IPS-15b (cell line): Measurements from ENCODE around the gene TOMM34.

Experiments used
- H3K27me3 ChIP-seq: one replicate; pipeline ENCODE4 v1.6.1; 2013; ENCODE audit warnings: low read length; ENCODE audit not compliant: control insufficient read depth, insufficient read depth
- H3K36me3 ChIP-seq: one replicate; pipeline ENCODE4 v1.6.1; 2013; ENCODE audit warnings: low read length; ENCODE audit not compliant: control insufficient read depth, insufficient read depth
- H3K4me1 ChIP-seq: one replicate; pipeline ENCODE4 v1.6.1; 2013; ENCODE audit warnings: mild to moderate bottlenecking, low read length; ENCODE audit not compliant: control insufficient read depth, insufficient read depth
- H3K4me3 ChIP-seq: one replicate; pipeline ENCODE4 v1.5.1; 2013; ENCODE audit warnings: low read depth, low read length
- H3K9ac ChIP-seq: one replicate; pipeline ENCODE4 v1.6.1; 2013; ENCODE audit warnings: low read depth, mild to moderate bottlenecking, low read length
- H3K9me3 ChIP-seq: one replicate; pipeline ENCODE4 v1.6.1; 2013; ENCODE audit warnings: mild to moderate bottlenecking, low read length; ENCODE audit not compliant: control insufficient read depth, insufficient read depth

TOMM34 gene

GRCh38 chr20:44960103-44960852, at the start of gene TOMM34:
TSS of gene TOMM34 (minus strand) at chr20:44960397. CDS start at chr20:44960333, 64 bp downstream.
- Histone ChIP-seq H3K4me3 (peak within 1 kb of the TSS; percentile 63), H3K36me3 (peaks cover 3% of the 10 kb centered on the region), H3K9ac (peak within 1 kb of the TSS; percentile 49), H3K9me3 (no peaks in the 10 kb centered on the region), H3K27me3 (peaks cover 52% of the 10 kb centered on the region), H3K4me1 (peaks cover 9% of the 10 kb centered on the region)

GRCh38 chr20:45008521-45009049, 48.4 kb upstream of the TOMM34 start:
- H3K4me3 ChIP-seq, result no peak overlapping the region
- no peak overlapping the region for H3K9ac ChIP-seq
- H3K4me1 ChIP-seq, result no peaks in the 10 kb centered on the region
- H3K36me3 ChIP-seq, result peaks cover 3% of the 10 kb centered on the region
- no peaks in the 10 kb centered on the region for H3K27me3 ChIP-seq
- H3K9me3 ChIP-seq, result no peaks in the 10 kb centered on the region

- Histone ChIP-seq H3K36me3 (peaks cover 11% of the 10 kb centered on the region), H3K9ac (no peak overlapping the region), H3K4me1 (peaks cover 2% of the 10 kb centered on the region), H3K4me3 (no peak overlapping the region), H3K27me3 (no peaks in the 10 kb centered on the region), H3K9me3 (no peaks in the 10 kb centered on the region)
Measured at GRCh38 chr20:44997668-44998067, 37.5 kb upstream of the TOMM34 start.

GRCh38 chr20:44997171-44997570, 37.0 kb upstream of the TOMM34 start:
- Histone ChIP-seq H3K9me3 (no peaks in the 10 kb centered on the region), H3K27me3 (no peaks in the 10 kb centered on the region), H3K4me3 (no peak overlapping the region), H3K9ac (no peak overlapping the region), H3K4me1 (peaks cover 2% of the 10 kb centered on the region), H3K36me3 (peaks cover 11% of the 10 kb centered on the region)

GRCh38 chr20:44993343-44993742, 33.1 kb upstream of the TOMM34 start:
- H3K27me3 ChIP-seq, result no peaks in the 10 kb centered on the region
- no peak overlapping the region for H3K4me3 ChIP-seq
- peaks cover 2% of the 10 kb centered on the region for H3K4me1 ChIP-seq
- H3K9ac ChIP-seq, result no peak overlapping the region
- H3K36me3 ChIP-seq, result peaks cover 3% of the 10 kb centered on the region
- no peaks in the 10 kb centered on the region for H3K9me3 ChIP-seq

- no peaks in the 10 kb centered on the region for H3K9me3 ChIP-seq
- H3K9ac ChIP-seq, result no peak overlapping the region
- peaks cover 2% of the 10 kb centered on the region for H3K4me1 ChIP-seq
- H3K27me3 ChIP-seq, result no peaks in the 10 kb centered on the region
- H3K36me3 ChIP-seq, result no peaks in the 10 kb centered on the region
- H3K4me3 ChIP-seq, result no peak overlapping the region
Measured at GRCh38 chr20:44990957-44991356, 30.8 kb upstream of the TOMM34 start.

GRCh38 chr20:44990425-44990824, 30.2 kb upstream of the TOMM34 start:
- no peak overlapping the region for H3K4me3 ChIP-seq
- H3K9ac ChIP-seq, result no peak overlapping the region
- no peaks in the 10 kb centered on the region for H3K36me3 ChIP-seq
- peaks cover 2% of the 10 kb centered on the region for H3K4me1 ChIP-seq
- no peaks in the 10 kb centered on the region for H3K27me3 ChIP-seq
- H3K9me3 ChIP-seq, result no peaks in the 10 kb centered on the region

- Histone ChIP-seq H3K4me1 (peaks cover 2% of the 10 kb centered on the region), H3K27me3 (no peaks in the 10 kb centered on the region), H3K9ac (no peak overlapping the region), H3K9me3 (no peaks in the 10 kb centered on the region), H3K4me3 (no peak overlapping the region), H3K36me3 (no peaks in the 10 kb centered on the region)
Measured at GRCh38 chr20:44988631-44989171, 28.5 kb upstream of the TOMM34 start.

- Histone ChIP-seq H3K9me3 (no peaks in the 10 kb centered on the region), H3K36me3 (peaks cover 7% of the 10 kb centered on the region), H3K4me1 (no peaks in the 10 kb centered on the region), H3K27me3 (no peaks in the 10 kb centered on the region), H3K4me3 (no peak overlapping the region), H3K9ac (no peak overlapping the region)
Measured at GRCh38 chr20:44983093-44983674, 23.0 kb upstream of the TOMM34 start.

GRCh38 chr20:44981736-44982406, 21.7 kb upstream of the TOMM34 start:
- Histone ChIP-seq H3K4me1 (no peaks in the 10 kb centered on the region), H3K9ac (no peak overlapping the region), H3K9me3 (no peaks in the 10 kb centered on the region), H3K36me3 (peaks cover 7% of the 10 kb centered on the region), H3K4me3 (no peak overlapping the region), H3K27me3 (no peaks in the 10 kb centered on the region)

GRCh38 chr20:44979090-44979621, 19.0 kb upstream of the TOMM34 start:
- no peak overlapping the region for H3K4me3 ChIP-seq
- H3K9ac ChIP-seq, result no peak overlapping the region
- H3K36me3 ChIP-seq, result peaks cover 7% of the 10 kb centered on the region
- no peaks in the 10 kb centered on the region for H3K27me3 ChIP-seq
- H3K4me1 ChIP-seq, result no peaks in the 10 kb centered on the region
- H3K9me3 ChIP-seq, result no peaks in the 10 kb centered on the region
